B cell (primary cell): ENCODE measurements around the gene FFAR2. TPM values are rescaled to one million over a fixed set of nuclear protein-coding genes. Genes with fewer than 3 reads are reported as not detected.
"Not testable (repeated sequence)": the region's sequence is repeated elsewhere in the genome, so short reads cannot be mapped to it uniquely, and the experiment has no call there.

Source experiments
- ATAC-seq: fragments of 200-7000 bp; cut with Tn5 transposase; one replicate; pipeline ENCODE4 v1.10.0; 2021; ENCODE audit warnings: low read depth, mild to moderate bottlenecking, moderate number of reproducible peaks, moderate library complexity
- CTCF ChIA-PET: fragments of 350-600 bp; sonication (Branson Sonifier 250); formaldehyde crosslinking; loops from one replicate; lab custom pipeline; 2021; ENCODE audit warnings: antibody characterized with exemption, inconsistent platforms; lab: Charles Lee
- POLR2A ChIA-PET: fragments of 350-600 bp; sonication (Branson Sonifier 250); formaldehyde crosslinking; loops from one replicate; lab custom pipeline; 2021; ENCODE audit warnings: antibody characterized with exemption; lab: Charles Lee
- DNase-seq: peaks from one replicate; pipeline ENCODE4 v3.0.0; 2013
- H2AFZ ChIP-seq: 2 replicates; pipeline ENCODE4 v1.6.1; 2012; ENCODE audit warnings: mild to moderate bottlenecking, low read depth, low read length; ENCODE audit not compliant: insufficient read depth, poor library complexity, severe bottlenecking
- H3K27ac ChIP-seq, 2 donors: 1 replicate in 1 of 2; 2 replicates in 1 of 2; pipeline ENCODE4 v1.5.1; 2012 to 2013; ENCODE audit warnings: low read length in 2 of 2, mild to moderate bottlenecking in 2 of 2, moderate library complexity in 1 of 2
- H3K27me3 ChIP-seq, 4 experiments: fragments of 200-600 bp in 1 of 4; sonication (generic) in 1 of 4; replicated peaks in 1 of 4; 1 replicate in 2 of 4; 2 replicates in 2 of 4; pipeline versions ENCODE4 v1.6.1 to v1.7.0; 2013 to 2016; ENCODE audit warnings: low read length in 3 of 4, mild to moderate bottlenecking in 2 of 4, mixed read lengths in 1 of 4, moderate library complexity in 1 of 4; ENCODE audit not compliant: insufficient read depth in 4 of 4, control insufficient read depth in 3 of 4; ENCODE audit errors: control extremely low read depth in 1 of 4
- H3K36me3 ChIP-seq, 2 experiments: replicated peaks in 1 of 2; 1 replicate in 1 of 2; 2 replicates in 1 of 2; pipeline versions ENCODE4 v1.6.1 to v1.7.1; 2013; ENCODE audit warnings: low read length in 1 of 2; ENCODE audit not compliant: insufficient read depth in 2 of 2, control insufficient read depth in 1 of 2; ENCODE audit errors: control extremely low read depth in 1 of 2, extremely low read depth in 1 of 2
- H3K4me1 ChIP-seq, 2 donors: fragments of 200-600 bp in 1 of 2; sonication (generic) in 1 of 2; 1 replicate in 1 of 2; 2 replicates in 1 of 2; pipeline versions ENCODE4 v1.5.1 to v1.6.1; 2013 to 2017; ENCODE audit warnings: low read length in 2 of 2; ENCODE audit not compliant: control insufficient read depth in 2 of 2, insufficient read depth in 2 of 2
- H3K4me2 ChIP-seq: replicated peaks from 2 replicates; pipeline ENCODE3; 2012; ENCODE audit warnings: mild to moderate bottlenecking, low read depth, low read length; ENCODE audit not compliant: poor library complexity, severe bottlenecking
- H3K4me3 ChIP-seq, 5 experiments: fragments of 200-600 bp in 1 of 5; sonication (generic) in 1 of 5; 1 replicate in 3 of 5; 2 replicates in 2 of 5; pipeline versions ENCODE4 v1.5.1 to v1.7.0; 2011 to 2016; ENCODE audit warnings: low read length in 4 of 5, mild to moderate bottlenecking in 4 of 5, low read depth in 2 of 5, control low read depth in 1 of 5, moderate library complexity in 1 of 5; ENCODE audit not compliant: insufficient read depth in 1 of 5; ENCODE audit errors: control extremely low read depth in 1 of 5, extremely low read depth in 1 of 5
- H3K79me2 ChIP-seq: fragments of 200-600 bp; sonication (generic); one replicate; pipeline ENCODE4 v1.6.0; 2016; ENCODE audit warnings: low read length; ENCODE audit not compliant: control insufficient read depth, insufficient read depth
- H3K9ac ChIP-seq: fragments of 200-600 bp; sonication (generic); 2 replicates; pipeline ENCODE4 v1.6.1; 2017; ENCODE audit warnings: mild to moderate bottlenecking, low read length, moderate library complexity
- H3K9me3 ChIP-seq, 3 donors: one replicate each; pipeline versions ENCODE4 v1.6.1 to v1.7.1; 2013; ENCODE audit warnings: low read length in 2 of 3; ENCODE audit not compliant: control insufficient read depth in 2 of 3, insufficient read depth in 1 of 3; ENCODE audit errors: control extremely low read depth in 1 of 3
- H4K20me1 ChIP-seq: 2 replicates; pipeline ENCODE4 v1.6.0; 2012; ENCODE audit warnings: mild to moderate bottlenecking, low read length; ENCODE audit not compliant: insufficient read depth, control insufficient read depth, poor library complexity, severe bottlenecking
- H3K27ac Mint-ChIP-seq: one replicate; pipeline ENCODE4 v1.8.0; 2021; ENCODE audit warnings: mixed read lengths
- H3K27me3 Mint-ChIP-seq: one replicate; pipeline ENCODE4 v1.8.0; 2021; ENCODE audit warnings: mixed read lengths
- H3K4me1 Mint-ChIP-seq: one replicate; pipeline ENCODE4 v1.8.0; 2021; ENCODE audit warnings: mixed read lengths
- H3K4me3 Mint-ChIP-seq: one replicate; pipeline ENCODE4 v1.8.0; 2021; ENCODE audit warnings: mixed read lengths
- H3K9me3 Mint-ChIP-seq: one replicate; pipeline ENCODE4 v1.8.0; 2022; ENCODE audit warnings: mixed read lengths; ENCODE audit not compliant: insufficient read depth
- EZH2 ChIP-seq: IDR thresholded peaks from 2 replicates; pipeline ENCODE4 v1.6.1; 2012; ENCODE audit warnings: borderline replicate concordance, low read depth, mild to moderate bottlenecking, moderate library complexity, low read length; ENCODE audit not compliant: insufficient read depth, poor library complexity, severe bottlenecking
- WGBS: methylation state at CpG from one replicate; pipeline ENCODE4 v1.1.5; 2013; ENCODE audit warnings: missing lambda C conversion rate; ENCODE audit not compliant: insufficient coverage; 5-methylcytosine and 5-hydroxymethylcytosine counted together
- intact Hi-C: fragments of 100-400 bp; cut with micrococcal nuclease; formaldehyde crosslinking; loops from one replicate; pipeline ENCODE4 v1.10.0; 2022
- polyA plus RNA-seq: library from polyadenylated mRNA; depleted of rRNA; stranded (reverse); fragments of >200 nt; gene quantifications from 2 replicates; pipeline ENCODE4 v1.2.3, GENCODE V29; 2012
- total RNA-seq, 2 donors: library from RNA; stranded (reverse); fragments of 120-200 nt in 1 of 2; gene quantifications; 1 replicate in 1 of 2; 2 replicates in 1 of 2; pipeline versions ENCODE4 v1.2.3 to v1.2.4, GENCODE V29; 2013 to 2022
- TF ChIP-seq, protein P1 (sequence below): fragments of 200-600 bp; IDR thresholded peaks from one replicate; pipeline ENCODE4 v1.8.0; 2022; ENCODE audit warnings: antibody characterized with exemption, mild to moderate bottlenecking

FFAR2 gene
- total and polyA plus RNA-seq, 2 donors (not counting 1 experiment from before 2014, with no cell fraction given) = 0.31 TPM; not detected in 1

DNA sequence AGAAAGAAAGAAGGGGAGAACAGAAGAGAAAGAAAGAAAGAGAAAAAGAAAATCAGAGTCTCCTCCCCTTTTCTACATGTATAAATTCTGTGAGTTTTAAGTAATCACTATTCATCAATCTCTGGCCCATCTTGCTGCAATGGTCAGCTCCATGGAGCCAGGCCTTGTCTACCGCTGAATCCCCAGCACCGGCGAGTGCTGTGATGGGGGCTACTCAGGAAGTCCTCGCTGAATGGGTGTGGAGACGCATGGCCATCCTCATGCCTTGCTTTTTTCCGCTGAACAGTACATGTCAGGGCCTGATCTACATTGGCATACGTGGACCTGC, 47.3 kb upstream of the FFAR2 start:
- H3K4me1 Mint-ChIP-seq = peaks cover 6% of the 10 kb centered on the region
- Histone ChIP-seq H3K36me3 (no peaks in the 10 kb centered on the region), H4K20me1 (no peaks in the 10 kb centered on the region), H2AFZ (no peak overlapping the region), H3K4me1 (no peaks in the 10 kb centered on the region), H3K9me3 (peaks cover 0 to 2% (median 0%) of the 10 kb centered on the region in 3 donors), H3K4me3 (no peak overlapping the region), H3K27me3 (peaks cover 0 to 4% (median 0%) of the 10 kb centered on the region in 4 experiments), H3K9ac (no peak overlapping the region), H3K79me2 (no peaks in the 10 kb centered on the region), H3K27ac (no peak overlapping the region), H3K4me2 (no peak overlapping the region)
- CTCF ChIA-PET = no interaction called here
- H3K27me3 Mint-ChIP-seq = no peaks in the 10 kb centered on the region
- H3K4me3 Mint-ChIP-seq = no peak overlapping the region
- DNase-seq (no peak), ATAC-seq (no peak)
- intact Hi-C loops = no loop called here
- H3K27ac Mint-ChIP-seq = no peak overlapping the region
- TF ChIP-seq EZH2 = no peak
- TF ChIP-seq, protein P1, sequence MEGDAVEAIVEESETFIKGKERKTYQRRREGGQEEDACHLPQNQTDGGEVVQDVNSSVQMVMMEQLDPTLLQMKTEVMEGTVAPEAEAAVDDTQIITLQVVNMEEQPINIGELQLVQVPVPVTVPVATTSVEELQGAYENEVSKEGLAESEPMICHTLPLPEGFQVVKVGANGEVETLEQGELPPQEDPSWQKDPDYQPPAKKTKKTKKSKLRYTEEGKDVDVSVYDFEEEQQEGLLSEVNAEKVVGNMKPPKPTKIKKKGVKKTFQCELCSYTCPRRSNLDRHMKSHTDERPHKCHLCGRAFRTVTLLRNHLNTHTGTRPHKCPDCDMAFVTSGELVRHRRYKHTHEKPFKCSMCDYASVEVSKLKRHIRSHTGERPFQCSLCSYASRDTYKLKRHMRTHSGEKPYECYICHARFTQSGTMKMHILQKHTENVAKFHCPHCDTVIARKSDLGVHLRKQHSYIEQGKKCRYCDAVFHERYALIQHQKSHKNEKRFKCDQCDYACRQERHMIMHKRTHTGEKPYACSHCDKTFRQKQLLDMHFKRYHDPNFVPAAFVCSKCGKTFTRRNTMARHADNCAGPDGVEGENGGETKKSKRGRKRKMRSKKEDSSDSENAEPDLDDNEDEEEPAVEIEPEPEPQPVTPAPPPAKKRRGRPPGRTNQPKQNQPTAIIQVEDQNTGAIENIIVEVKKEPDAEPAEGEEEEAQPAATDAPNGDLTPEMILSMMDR = no peak
- POLR2A ChIA-PET = no interaction called here
- no peaks in the 10 kb centered on the region for H3K9me3 Mint-ChIP-seq
- 98% methylated on average over 5 of the region's 7 CpGs for WGBS

DNA sequence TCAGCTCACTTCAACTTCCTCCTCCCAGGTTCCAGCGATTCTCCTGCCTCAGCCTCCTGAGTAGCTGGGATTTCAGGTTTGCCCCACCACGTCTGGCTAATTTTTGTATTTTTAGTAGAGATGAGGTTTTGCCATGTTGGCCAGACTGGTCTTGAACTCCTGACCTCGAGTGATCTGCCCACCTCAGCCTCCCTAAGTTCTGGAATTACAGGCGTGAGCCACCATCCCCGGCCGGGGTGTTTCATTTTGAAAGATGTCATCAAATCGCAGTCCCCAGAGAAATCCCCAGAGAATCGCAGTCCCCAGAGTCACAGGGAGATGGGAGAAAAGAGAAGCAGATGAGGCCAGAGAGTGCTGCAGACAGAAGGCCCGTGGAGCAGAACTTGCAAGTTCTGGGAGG, 46.6 kb upstream of the FFAR2 start:
- H3K4me2 ChIP-seq, H3K9ac ChIP-seq, H2AFZ ChIP-seq, H3K9me3 Mint-ChIP-seq, H3K27me3 Mint-ChIP-seq, H3K4me1 Mint-ChIP-seq, H3K4me3 Mint-ChIP-seq, H4K20me1 ChIP-seq, H3K79me2 ChIP-seq, H3K27ac Mint-ChIP-seq, CTCF ChIA-PET, intact Hi-C loops, H3K9me3 ChIP-seq, DNase-seq, H3K27me3 ChIP-seq, H3K27ac ChIP-seq, H3K36me3 ChIP-seq, H3K4me3 ChIP-seq, POLR2A ChIA-PET, ATAC-seq, H3K4me1 ChIP-seq: not testable (repeated sequence)
- WGBS = 50% methylated on average over 6 of the region's 9 CpGs
